ENCODE results near the gene EIF3I.
"Not testable (repeated sequence)": the region's sequence is repeated elsewhere in the genome, so short reads cannot be mapped to it uniquely, and the experiment has no call there.

Gene EIF3I

DNA sequence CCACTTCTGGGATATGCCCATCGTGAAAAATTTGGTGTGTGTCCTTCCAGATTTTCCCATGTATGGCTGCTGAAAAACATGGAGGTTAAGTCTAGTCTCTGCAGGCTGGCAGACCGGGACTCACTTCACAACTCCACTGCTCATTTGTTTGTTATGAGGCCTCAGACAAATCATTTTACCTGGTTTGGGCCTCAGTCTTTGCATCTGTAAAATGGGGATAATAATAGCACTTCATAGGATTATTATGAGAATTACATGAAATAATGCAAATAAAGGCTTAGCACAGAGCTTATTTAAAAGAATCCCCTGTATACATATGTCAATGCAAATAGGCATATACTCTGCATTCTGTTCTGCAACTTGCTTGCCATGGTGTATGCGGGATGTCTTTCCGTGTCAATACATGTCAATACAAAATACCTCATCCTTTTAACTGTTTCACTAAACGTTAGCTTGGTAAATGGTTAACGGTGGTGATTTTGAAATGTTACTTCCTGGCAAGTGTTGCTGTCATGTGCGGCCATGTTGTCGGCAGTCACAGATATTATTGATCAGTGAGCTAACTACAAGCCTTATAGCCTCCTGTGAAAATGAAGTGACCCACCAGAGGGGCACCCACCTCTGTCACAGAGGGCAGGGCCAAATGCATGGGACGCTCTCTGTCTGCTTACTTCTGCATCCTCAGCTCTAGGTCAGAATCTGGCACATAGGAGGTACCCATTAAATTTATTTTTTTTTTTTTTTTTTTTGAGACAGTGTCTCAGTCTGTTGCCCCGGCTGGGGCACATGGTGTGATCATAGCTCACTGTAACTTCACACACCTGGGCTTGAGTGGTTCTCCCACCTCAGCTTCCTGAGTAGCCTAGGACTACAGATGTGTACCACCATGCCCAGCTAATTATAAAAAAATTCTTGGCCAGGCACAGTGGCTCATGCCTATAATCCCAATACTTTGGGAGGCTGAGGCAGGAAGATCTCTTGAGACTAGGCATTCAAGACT is 33.2 kb downstream of the EIF3I start:
- H3K27ac ChIP-seq: 0 out of 2 replicates have a peak overlapping the region, but pooled peaks have one; percentile 97
- H3K4me3 ChIP-seq: no peak overlapping the region
- no peaks in the 10 kb centered on the region for H3K27me3 ChIP-seq
- H3K36me3 ChIP-seq: no peaks in the 10 kb centered on the region
- peaks cover 69% of the 10 kb centered on the region for H3K4me1 ChIP-seq
- H3K9ac ChIP-seq: no peak overlapping the region
- peak overlapping the region; percentile 98; the same call in 1 of the 2 replicates for H3K4me2 ChIP-seq
- no peaks in the 10 kb centered on the region for H4K20me1 ChIP-seq
- TF ChIP-seq Cebpa-rat (IDR thresholded peaks at IDR 0.05): no peak
- H3K9me3 ChIP-seq: no peaks in the 10 kb centered on the region

DNA sequence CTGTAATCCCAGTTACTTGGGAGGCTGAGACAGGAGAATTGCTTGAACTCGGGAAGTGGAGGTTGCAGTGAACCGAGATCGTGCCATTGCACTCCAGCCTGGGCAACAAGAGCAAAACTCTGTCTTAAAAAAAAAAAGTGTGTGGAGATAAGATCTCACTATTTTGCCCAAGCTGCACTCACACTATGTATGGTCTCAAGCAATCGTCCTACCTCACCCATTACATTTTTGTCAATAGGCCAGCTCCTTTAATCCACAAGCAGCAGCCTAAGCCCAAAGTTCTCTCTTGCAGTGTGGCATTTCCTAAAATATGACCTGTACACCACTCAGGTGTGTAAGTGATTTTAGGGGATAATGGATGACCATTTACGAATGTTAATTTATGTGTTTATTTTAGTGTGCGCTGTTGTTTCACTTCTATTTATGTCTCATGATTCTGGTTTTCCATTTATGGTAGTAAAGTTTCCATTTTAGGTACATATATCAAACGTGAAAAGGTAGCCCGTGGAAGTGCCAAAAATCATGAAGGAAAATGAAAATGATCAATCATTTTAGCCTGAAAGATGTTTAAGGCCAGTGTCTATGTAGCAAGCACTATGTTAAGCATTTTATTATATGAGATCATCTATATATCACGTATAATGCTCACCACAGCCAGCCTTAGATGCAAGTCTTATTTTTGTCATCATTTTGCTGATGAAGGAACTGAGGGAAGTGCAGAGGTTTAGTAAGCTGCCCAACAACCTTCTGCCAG is 34.4 kb downstream of the EIF3I start:
- Histone ChIP-seq H3K4me3 (no peak overlapping the region), H3K36me3 (no peaks in the 10 kb centered on the region), H3K4me1 (peaks cover 56% of the 10 kb centered on the region), H3K4me2 (no peak overlapping the region), H3K27me3 (no peaks in the 10 kb centered on the region), H4K20me1 (no peaks in the 10 kb centered on the region), H3K9ac (no peak overlapping the region), H3K9me3 (no peaks in the 10 kb centered on the region), H3K27ac (no peak overlapping the region)
- TF ChIP-seq Cebpa-rat (IDR thresholded peaks at IDR 0.05): no peak

DNA sequence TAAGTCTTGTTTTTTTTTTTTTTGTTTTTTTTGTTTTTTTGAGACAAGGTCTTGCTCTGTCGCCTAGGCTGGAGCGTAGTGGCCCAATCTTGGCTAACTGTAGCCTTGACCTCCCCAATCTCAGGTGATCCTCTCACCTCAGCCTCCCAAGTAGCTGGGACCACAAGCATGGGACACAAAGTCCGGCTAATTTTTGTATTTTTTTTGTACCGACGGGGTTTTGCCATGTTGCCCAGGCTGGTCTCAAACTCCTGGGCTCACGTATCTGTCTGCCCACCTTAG is 35.0 kb downstream of the EIF3I start:
- H4K20me1 ChIP-seq: no peaks in the 10 kb centered on the region
- H3K4me3 ChIP-seq: no peak overlapping the region
- H3K9ac ChIP-seq: no peak overlapping the region
- H3K27ac ChIP-seq: no peak overlapping the region
- H3K9me3 ChIP-seq: no peaks in the 10 kb centered on the region
- no peaks in the 10 kb centered on the region for H3K36me3 ChIP-seq
- H3K4me2 ChIP-seq: no peak overlapping the region
- H3K4me1 ChIP-seq: peaks cover 51% of the 10 kb centered on the region
- H3K27me3 ChIP-seq: no peaks in the 10 kb centered on the region
- no peak for TF ChIP-seq Cebpa-rat (IDR thresholded peaks at IDR 0.05)

DNA sequence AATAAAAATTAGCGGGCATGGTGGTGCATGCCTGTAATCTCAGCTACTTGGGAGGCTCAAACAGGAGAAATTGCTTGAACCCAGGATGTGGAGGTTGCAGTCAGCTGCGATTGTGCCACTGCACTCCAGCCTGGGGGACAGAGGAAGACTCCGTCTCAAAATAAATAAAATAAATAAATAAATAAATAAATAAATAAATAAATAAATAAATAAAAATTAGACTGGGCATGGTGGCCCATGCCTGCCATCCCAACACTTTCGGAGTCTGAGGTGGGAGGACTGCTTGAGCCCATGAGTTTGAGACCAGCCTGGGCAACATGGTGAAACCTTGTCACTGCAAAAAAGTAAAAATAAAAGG is 41.0 kb downstream of the EIF3I start:
- H3K9ac ChIP-seq, H4K20me1 ChIP-seq, H3K27me3 ChIP-seq, H3K4me3 ChIP-seq, H3K36me3 ChIP-seq, H3K9me3 ChIP-seq: not testable (repeated sequence)
- Histone ChIP-seq H3K4me1 (peaks cover 53% of the 10 kb centered on the region), H3K27ac (peak overlapping the region; percentile 80), H3K4me2 (peak overlapping the region; percentile 89)

DNA sequence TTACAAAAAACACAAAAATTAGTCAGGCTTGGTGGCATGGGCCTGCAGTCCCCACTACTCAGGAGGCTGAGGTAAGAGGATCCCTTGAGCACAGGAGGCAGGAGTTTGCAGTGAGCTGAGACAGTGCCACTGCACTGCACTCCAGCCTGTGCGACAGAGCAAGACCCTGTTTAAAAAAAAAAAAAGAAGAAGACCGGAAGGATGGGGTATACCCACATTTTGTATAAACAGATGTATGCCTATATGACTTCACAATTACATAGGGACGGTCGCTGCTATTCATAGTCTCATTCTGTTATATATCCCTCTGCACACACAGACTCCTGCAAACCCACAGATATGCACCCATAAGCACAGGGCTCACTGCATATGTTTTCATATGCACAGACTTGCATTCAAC is 41.5 kb downstream of the EIF3I start:
- Histone ChIP-seq H4K20me1 (no peaks in the 10 kb centered on the region), H3K27ac (peak overlapping the region; percentile 80), H3K9me3 (no peaks in the 10 kb centered on the region), H3K9ac (peak overlapping the region; percentile 53), H3K36me3 (no peaks in the 10 kb centered on the region), H3K4me1 (peaks cover 53% of the 10 kb centered on the region), H3K4me2 (peak overlapping the region; percentile 89), H3K4me3 (0 out of 2 replicates have a peak overlapping the region, but pooled peaks have one; percentile 16), H3K27me3 (no peaks in the 10 kb centered on the region)
- TF ChIP-seq Cebpa-rat (IDR thresholded peaks at IDR 0.05): no peak

DNA sequence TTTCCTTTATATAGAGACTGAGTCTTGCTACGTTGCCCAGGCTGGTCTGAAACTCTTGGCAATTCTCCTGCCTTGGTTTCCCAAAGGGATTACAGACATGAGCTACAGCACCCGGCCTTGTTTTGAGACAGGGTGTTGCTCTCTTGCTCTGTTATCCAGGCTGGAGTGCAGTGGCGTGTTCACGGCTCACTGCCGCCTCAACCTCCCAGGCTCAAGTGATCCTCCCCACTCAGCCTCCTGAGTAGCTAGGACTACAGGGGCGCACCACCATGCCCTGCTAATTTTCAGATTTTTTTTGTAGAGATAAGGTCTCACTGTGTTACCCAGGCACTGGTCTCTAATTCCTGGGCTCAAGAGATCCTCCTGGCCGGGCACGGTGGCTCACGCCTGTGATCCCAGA is 43.6 kb downstream of the EIF3I start:
- Histone ChIP-seq H3K4me3 (no peak overlapping the region), H3K27me3 (no peaks in the 10 kb centered on the region), H3K4me1 (peaks cover 53% of the 10 kb centered on the region), H3K9ac (peak overlapping the region; percentile 53; the same call in 1 of the 2 replicates), H4K20me1 (no peaks in the 10 kb centered on the region), H3K27ac (peak overlapping the region; percentile 80), H3K9me3 (no peaks in the 10 kb centered on the region), H3K4me2 (peak overlapping the region; percentile 89), H3K36me3 (no peaks in the 10 kb centered on the region)
- no peak for TF ChIP-seq Cebpa-rat (IDR thresholded peaks at IDR 0.05)

DNA sequence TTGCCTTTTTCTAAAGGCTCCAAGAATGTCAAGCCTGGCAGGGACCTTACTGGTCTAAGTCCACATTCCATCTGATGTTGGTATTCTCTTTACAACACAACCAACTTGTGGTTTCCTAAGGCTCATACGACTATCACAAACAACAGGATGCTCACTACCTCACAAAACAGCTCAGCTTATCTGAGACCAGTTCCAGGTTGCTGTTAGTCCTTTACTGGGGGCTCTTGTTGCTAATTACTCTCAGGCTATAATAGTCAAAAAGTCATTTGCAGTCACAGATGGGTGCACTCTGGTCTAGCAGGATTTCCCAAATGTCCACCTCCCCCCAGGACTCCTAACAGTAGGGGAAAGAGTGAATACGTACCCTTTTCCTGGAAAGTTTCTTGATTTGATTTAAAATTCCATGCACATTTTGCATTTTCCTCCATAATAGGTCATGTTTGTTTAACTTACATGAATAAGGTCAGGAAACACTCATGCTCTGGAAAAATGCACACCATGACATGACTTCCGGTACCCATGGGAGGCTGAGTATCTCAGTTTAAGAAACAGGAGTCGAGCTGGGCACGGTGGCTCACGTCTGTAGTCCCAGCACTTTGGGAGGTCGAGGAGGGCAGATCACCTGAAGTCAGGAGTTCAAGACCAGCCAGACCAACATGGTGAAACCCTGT is 44.8 kb downstream of the EIF3I start:
- Histone ChIP-seq H3K4me1 (peaks cover 56% of the 10 kb centered on the region), H3K4me2 (peak overlapping the region; percentile 57), H4K20me1 (no peaks in the 10 kb centered on the region), H3K9me3 (no peaks in the 10 kb centered on the region), H3K27me3 (no peaks in the 10 kb centered on the region), H3K4me3 (no peak overlapping the region), H3K27ac (peak overlapping the region; percentile 56), H3K36me3 (no peaks in the 10 kb centered on the region), H3K9ac (no peak overlapping the region; the same call in 1 of the 2 replicates)
- TF ChIP-seq Cebpa-rat (IDR thresholded peaks at IDR 0.05): no peak

DNA sequence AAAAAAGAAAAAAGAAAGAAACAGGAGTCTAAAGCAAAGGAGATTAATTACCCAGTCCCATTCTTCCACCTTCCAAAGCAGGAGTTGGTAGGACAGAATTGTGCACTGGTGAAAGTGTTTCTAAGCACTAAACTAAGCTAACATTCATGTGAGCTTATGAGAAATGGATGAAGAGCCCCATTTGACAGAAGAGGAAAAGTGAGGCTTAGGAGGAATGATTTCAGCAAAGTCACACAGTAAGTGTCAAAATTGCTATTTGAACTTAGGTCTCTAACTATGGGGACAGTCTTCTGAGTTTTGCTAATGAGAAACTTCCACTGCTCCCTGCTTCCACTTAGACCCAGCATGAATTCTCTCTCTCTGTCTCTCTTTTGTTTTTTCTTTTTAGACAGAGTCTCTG is 47.5 kb downstream of the EIF3I start:
- peaks cover 57% of the 10 kb centered on the region for H3K4me1 ChIP-seq
- no peak overlapping the region for H3K27ac ChIP-seq
- no peak overlapping the region for H3K4me2 ChIP-seq
- H3K9me3 ChIP-seq: no peaks in the 10 kb centered on the region
- no peaks in the 10 kb centered on the region for H3K27me3 ChIP-seq
- no peaks in the 10 kb centered on the region for H4K20me1 ChIP-seq
- H3K9ac ChIP-seq: no peak overlapping the region
- no peak for TF ChIP-seq Cebpa-rat (IDR thresholded peaks at IDR 0.05)
- H3K4me3 ChIP-seq: no peak overlapping the region
- H3K36me3 ChIP-seq: peaks cover 2% of the 10 kb centered on the region; the same call in 1 of the 2 replicates

DNA sequence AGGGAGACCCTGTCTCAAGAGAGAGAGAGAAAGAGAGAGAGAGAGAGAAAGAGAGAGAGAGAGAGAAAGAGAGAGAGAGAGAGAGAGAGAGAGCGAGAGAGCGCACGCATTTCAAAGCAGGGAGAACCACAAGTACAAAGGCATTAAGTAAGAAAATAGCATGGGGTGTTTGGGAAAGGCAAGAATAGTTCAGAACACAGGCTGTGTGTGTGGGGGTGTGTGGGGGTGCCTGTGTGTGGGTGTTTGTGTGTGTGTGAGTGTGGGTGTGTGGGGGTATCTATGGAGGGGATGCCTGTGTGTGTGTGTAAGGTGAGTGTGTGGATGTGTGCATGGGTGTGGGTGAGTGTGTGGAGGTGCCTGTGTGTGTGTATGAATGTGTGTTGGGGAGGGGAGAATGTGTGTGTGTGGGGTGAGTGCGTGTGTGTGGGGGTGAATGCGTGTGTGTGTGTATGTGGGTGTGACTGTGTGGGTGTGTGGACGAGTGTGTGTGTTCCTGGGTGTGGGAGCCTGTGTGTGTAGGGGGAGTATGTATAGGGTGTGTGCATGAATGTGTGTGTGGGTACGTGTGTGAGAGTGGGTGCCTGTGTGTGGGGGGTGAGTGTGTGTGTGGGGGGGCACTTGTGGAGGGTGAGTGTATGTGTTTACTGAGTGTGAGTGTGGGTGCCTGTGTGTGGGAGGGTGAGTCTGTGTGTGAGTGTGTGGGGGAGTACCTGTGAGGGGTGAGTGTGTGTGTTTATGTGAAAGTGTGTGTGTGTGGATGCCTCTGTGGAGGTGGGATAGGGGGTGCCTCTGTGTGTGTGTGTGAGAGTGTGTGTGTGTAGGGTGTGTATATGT is 50.6 kb downstream of the EIF3I start:
- TF ChIP-seq Cebpa-rat (IDR thresholded peaks at IDR 0.05): no peak
- peak overlapping the region; percentile 70 for H3K4me2 ChIP-seq
- peak overlapping the region; percentile 50 for H3K9ac ChIP-seq
- H3K4me3 ChIP-seq: no peak overlapping the region
- H3K27me3 ChIP-seq: no peaks in the 10 kb centered on the region
- H4K20me1 ChIP-seq: no peaks in the 10 kb centered on the region
- H3K27ac ChIP-seq: peak overlapping the region; percentile 65
- no peaks in the 10 kb centered on the region for H3K9me3 ChIP-seq
- peaks cover 32% of the 10 kb centered on the region for H3K36me3 ChIP-seq
- H3K4me1 ChIP-seq: peaks cover 32% of the 10 kb centered on the region

All from BLaER1 (cell line).